ENCODE data around the gene POLDIP3.

Gene POLDIP3, protein sequence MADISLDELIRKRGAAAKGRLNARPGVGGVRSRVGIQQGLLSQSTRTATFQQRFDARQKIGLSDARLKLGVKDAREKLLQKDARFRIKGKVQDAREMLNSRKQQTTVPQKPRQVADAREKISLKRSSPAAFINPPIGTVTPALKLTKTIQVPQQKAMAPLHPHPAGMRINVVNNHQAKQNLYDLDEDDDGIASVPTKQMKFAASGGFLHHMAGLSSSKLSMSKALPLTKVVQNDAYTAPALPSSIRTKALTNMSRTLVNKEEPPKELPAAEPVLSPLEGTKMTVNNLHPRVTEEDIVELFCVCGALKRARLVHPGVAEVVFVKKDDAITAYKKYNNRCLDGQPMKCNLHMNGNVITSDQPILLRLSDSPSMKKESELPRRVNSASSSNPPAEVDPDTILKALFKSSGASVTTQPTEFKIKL

DNA sequence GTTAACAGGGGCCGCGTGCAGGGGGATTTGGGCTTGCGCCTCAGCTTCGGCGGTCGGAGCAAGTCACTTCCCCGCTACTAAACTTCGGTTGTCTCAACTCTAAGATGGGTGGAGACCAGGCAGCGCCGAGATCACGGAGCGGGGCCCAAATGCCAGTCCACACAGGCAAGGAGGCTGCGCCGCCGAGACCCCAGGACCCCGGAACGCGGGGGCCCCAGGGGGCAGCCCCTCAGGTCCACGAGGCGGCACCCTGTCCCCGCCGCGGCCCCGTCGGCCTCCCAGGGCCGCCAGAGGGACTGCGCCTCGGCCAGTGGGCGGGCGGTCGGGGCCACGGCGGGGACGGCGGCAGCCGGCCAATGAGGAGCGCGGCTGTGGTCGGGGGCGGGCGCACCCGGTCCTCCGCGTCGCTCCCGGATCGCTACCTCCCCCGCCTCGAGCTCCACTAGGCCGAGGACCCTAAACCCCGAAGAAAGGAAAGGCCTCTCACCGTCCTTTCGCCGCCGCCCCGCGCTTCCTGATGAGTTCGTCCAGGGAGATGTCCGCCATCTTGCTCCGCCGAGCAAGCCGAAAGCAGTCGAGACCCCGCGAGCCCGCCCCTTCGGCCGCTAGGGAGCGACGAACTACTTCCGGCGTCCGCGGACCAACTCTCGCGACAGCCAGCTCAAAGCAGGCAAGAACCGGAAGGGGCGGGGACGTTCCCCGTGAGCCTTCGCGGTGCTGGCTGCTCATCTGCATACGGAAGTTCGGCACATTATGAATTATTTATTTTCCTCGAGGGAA lies at the start of gene POLDIP3:
Gene POLDIP3, minus strand, starts transcription at position 572 of the 780 bp plus-strand sequence. Its CDS starts 26 bp downstream, at position 546.
- peak; percentile 95 for DNase-seq (ENCODE audit: low read depth)
- TF ChIP-seq, protein P1, sequence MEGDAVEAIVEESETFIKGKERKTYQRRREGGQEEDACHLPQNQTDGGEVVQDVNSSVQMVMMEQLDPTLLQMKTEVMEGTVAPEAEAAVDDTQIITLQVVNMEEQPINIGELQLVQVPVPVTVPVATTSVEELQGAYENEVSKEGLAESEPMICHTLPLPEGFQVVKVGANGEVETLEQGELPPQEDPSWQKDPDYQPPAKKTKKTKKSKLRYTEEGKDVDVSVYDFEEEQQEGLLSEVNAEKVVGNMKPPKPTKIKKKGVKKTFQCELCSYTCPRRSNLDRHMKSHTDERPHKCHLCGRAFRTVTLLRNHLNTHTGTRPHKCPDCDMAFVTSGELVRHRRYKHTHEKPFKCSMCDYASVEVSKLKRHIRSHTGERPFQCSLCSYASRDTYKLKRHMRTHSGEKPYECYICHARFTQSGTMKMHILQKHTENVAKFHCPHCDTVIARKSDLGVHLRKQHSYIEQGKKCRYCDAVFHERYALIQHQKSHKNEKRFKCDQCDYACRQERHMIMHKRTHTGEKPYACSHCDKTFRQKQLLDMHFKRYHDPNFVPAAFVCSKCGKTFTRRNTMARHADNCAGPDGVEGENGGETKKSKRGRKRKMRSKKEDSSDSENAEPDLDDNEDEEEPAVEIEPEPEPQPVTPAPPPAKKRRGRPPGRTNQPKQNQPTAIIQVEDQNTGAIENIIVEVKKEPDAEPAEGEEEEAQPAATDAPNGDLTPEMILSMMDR (IDR thresholded peaks at IDR 0.05; ENCODE audit: low read depth, low read length, missing control alignments) = peak; percentile 12
- peak within 1 kb of the TSS; percentile 92 for H3K4me3 ChIP-seq (ENCODE audit: low read depth, low read length)

DNA sequence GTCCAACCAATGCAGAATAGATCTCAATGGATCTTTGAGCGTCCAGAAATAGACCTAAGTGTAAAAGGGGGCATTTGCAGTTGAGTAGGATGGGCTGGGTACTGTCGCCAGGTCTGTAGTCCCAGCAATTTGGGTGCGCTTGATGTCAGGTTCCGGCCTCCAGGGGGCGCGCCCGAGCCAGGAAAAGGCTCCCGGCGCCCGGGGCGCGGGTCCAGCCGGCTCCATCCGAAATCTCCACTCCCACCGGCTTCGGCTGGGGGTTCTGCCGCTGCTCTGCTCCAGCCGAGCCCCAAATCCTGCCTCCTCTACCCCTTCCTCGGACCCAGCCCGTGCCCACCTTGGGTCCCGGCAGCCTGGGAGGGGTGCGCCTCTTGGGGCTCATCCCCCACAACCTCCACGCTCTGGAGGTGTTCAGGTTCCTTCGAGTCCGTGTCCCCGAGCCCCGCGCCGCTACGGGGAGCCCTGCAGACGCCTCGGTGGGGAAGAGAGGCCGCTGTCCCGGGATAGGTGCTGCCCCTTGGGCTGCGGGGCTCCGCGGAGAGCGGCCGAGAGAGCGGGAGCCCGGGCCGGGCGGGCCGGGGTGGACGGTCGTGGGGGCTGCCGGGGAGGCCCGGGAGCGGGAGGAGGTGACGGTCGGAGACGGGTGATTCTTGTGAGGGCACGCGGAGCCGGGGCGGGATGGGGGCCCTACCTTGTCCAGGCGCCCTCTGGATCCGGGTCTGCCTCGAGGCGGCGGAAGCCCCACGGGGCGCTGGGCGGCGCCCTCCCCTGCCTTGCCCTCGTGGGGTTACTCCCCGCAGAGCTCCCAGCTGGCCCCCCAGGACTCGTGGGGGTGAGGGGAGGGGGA lies 47.5 kb upstream of the POLDIP3 start:
- TF ChIP-seq, protein P1 (IDR thresholded peaks at IDR 0.05; ENCODE audit: low read depth, low read length, missing control alignments) = peak; percentile 82
- DNase-seq (ENCODE audit: low read depth) = no peak
- H3K4me3 ChIP-seq (ENCODE audit: low read depth, low read length) = peak overlapping the region; percentile 69

DNA sequence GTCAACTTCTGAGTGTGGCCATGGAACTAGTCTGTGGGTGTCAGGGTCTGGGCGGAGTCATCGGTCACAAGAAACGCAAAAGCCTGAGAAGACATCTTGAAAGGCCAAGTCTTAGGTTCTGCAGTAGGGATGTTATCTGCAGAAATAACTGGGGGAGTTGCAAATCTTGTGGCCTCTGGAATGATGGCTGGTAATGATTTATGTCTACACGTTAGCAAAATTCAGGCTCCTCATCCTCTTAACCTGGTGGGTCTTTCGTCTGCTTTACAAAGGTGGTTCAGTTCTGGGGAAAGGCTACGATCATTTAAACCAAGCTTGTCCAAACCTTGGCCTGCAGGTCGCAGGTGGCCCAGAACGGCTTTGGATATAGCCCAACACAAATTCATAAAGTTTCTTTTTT lies 41.9 kb upstream of the POLDIP3 start:
- no peak overlapping the region for H3K4me3 ChIP-seq (ENCODE audit: low read depth, low read length)
- TF ChIP-seq, protein P1 (IDR thresholded peaks at IDR 0.05; ENCODE audit: low read depth, low read length, missing control alignments) = no peak
- DNase-seq (ENCODE audit: low read depth) = no peak

DNA sequence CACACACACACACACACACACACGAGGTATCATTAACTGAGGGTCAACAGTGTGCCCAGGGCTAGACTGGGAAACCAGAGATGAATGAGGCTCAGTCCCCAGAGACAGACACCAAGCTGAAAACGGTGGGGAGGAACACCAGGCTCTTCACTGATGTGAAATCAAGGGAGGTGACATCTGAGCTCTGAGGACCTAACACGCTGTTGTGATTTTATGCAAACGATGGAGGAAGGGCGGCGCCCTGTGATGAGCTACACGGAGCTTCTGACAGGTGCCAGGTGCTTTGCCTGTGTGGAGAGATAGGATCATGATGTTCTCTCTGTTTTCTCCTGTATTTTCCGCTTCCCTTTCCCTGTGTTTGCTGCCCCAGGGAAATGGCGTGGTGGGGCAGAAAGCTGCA lies 41.0 kb upstream of the POLDIP3 start:
- TF ChIP-seq, protein P1 (IDR thresholded peaks at IDR 0.05; ENCODE audit: low read depth, low read length, missing control alignments) = no peak
- no peak overlapping the region for H3K4me3 ChIP-seq (ENCODE audit: low read depth, low read length)
- peak; percentile 61 for DNase-seq (ENCODE audit: low read depth)

DNA sequence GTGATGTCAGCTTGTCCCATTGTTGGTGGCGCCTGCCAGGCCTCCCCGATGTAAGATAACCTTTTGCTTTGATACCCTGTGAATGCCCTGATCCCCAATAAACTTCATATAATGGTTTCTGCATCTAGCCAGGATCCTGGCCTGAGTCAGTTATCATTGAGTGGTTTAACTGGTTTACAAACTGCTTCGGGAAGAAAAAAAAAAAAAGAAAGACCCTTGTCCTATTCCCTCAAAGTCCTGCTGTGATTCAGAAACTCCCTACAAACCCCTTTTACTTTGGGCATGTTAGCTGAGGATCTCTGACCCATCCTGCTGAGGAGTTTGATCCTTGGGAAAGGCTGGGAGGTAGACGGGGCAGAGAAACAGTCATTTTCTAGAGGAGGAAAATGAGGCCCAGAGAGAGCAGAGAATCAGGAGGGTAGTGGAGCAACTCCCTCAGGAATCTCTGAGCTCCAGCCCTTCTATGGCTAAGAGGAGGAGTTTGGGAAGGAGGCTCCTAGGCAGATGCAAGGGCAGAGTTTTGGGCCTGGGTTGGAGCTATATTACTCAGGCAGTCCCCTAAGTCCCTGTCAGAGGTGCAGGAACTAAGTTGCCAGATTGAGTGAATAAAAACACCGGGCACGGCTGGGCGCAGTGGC lies 39.9 kb upstream of the POLDIP3 start:
- no peak overlapping the region for H3K4me3 ChIP-seq (ENCODE audit: low read depth, low read length)
- TF ChIP-seq, protein P1 (IDR thresholded peaks at IDR 0.05; ENCODE audit: low read depth, low read length, missing control alignments) = no peak
- DNase-seq (ENCODE audit: low read depth) = no peak

DNA sequence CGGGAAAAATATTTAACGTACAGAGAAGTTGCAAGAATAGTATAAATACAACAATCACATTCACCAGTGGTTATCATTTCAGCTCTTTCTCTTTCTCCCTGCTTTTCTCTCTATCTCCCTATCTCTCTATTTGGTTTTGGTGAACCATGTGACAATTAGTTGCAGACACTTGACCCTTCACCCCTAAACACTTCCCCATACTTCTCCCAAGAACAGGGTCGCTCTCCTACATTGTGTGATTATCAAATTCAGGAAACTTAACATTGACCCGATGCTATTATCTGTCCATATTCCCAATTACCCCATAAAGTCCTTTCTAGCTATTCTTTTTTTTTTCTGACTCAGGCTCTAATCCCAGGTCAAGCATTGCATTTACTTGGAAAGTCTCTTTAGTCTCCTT lies 39.3 kb upstream of the POLDIP3 start:
- H3K4me3 ChIP-seq (ENCODE audit: low read depth, low read length) = no peak overlapping the region
- DNase-seq (ENCODE audit: low read depth) = no peak
- TF ChIP-seq, protein P1 (IDR thresholded peaks at IDR 0.05; ENCODE audit: low read depth, low read length, missing control alignments) = no peak
